HG03439 (cell line): ENCODE results near the gene COX8A.
"Not testable (repeated sequence)": the region's sequence is repeated elsewhere in the genome, so short reads cannot be mapped to it uniquely, and the experiment has no call there.

Source experiments
- ATAC-seq: cut with Tn5 transposase; IDR thresholded peaks from one replicate; pipeline ENCODE4 v1.9.1; 2021; ENCODE audit warnings: mild to moderate bottlenecking, moderate library complexity; ENCODE audit not compliant: unreplicated experiment

The COX8A gene, protein sequence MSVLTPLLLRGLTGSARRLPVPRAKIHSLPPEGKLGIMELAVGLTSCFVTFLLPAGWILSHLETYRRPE

DNA sequence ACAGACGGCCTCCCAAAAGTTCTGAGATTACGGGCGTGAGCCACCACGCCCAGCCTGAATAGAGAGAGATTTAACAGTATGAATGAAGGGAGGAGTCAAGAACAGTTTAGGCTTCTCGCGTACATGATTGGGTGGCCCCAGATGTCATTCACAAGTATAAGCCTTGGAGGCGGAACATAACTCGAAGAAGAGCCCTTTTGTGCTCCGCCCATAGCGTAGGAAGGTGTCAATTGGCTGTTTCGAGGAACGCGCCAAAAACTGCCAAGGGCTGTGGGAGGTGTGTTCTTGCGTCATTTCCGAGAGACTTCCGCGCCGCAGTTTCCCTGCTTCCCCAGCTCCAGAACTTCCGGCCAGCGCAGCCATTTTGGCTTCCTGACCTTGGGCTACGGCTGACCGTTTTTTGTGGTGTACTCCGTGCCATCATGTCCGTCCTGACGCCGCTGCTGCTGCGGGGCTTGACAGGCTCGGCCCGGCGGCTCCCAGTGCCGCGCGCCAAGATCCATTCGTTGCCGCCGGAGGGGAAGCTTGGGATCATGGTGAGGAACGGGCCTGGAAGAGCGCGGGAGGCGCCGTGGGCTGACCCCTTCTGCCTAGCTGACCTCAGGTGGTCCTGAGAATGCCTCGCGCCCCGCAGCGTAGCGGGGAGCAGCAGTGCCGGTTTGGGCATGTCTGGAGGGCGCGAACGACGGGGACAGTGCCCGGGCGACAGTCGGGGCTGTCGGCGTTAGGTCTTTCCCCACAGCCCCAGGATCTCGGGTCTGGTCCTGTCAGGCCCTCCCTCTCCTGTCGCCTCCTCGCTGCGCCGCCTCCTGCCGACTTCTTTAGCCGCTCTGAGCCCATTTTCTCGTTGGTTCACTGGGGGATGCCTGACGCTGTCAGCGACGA lies at the start of gene COX8A:
COX8A (plus strand) TSS at position 362 of the 885 bp plus-strand sequence; CDS start at position 423, 61 bp downstream.
- ATAC-seq, result peak; percentile 90

DNA sequence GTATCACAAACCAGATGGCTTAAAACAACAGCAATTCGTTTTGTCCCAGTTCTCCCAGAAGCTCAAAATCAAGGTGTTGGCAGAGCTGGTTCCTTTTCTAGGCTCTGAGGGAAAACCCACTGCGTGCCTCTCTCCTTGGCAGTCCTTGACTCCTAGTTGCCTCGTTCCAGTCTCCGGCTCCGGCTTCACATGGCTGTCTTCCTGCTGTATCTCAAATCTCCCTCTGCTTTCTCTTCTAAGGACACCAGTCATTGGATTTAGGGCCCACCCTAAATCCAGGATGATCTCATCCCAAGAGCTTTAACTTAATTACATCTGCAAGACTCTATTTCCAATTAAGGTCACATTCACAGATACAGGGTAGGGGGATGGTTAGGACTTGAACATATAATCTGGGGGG lies 44.8 kb upstream of the COX8A start:
- ATAC-seq, result no peak

DNA sequence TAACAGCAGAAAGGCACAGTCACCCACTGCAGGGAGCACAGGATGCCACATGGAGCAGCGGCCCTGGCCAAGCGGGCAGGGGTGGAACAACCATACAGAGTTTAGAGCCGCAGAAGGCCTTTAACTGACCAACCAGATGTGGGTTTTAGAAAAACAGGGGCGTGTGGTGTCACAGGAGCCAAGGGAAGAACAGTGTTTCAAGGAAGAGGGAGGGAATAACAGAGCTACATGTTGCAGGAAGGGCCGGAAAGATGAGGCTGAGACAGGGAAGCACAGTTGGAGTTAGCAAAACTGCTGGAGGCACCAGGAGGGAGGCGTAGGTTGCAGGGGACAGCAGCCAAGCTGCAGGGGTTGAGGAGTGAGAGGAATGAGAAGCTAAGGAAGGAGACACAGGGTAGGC lies 43.4 kb upstream of the COX8A start:
- no peak for ATAC-seq

DNA sequence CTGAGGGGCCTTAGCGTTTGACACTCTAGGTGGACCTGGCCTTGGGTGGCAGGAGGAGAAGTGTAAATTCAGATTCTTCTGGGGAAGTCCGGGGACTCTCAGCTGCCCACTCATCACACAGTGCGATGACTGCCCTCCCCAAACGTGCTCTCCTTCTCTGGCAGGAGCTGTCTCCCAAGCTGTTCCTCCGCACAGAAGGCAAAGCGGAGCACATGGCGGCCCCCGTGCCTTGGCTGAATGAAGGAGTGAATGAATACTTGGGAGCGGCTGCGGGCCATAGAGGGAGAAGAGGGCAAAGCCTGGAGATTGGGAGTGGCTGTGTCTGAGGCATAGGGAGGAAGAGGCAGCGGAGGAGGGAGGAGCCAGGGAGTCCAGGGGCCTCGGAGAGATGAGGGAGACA lies 42.5 kb upstream of the COX8A start:
- no peak for ATAC-seq

DNA sequence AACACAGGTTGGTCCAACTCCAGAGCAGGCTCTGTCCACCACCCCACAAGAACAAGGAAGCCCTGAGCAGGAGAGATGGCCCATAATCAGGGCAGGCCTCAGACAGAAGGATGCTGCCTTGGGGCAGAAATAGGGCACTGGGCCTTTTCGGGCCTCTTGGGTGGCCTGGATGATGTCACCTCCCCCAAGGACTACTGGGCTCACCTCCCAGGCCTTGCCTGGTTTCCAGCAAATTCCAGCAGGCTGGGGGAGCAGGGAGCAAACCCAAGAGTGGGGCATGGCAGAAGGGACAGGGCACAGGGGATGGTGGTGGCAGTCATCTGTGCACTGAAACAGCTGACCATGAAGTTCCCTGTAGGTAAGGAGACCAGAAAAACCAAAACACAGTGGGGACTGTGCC lies 41.0 kb upstream of the COX8A start:
- no peak for ATAC-seq

DNA sequence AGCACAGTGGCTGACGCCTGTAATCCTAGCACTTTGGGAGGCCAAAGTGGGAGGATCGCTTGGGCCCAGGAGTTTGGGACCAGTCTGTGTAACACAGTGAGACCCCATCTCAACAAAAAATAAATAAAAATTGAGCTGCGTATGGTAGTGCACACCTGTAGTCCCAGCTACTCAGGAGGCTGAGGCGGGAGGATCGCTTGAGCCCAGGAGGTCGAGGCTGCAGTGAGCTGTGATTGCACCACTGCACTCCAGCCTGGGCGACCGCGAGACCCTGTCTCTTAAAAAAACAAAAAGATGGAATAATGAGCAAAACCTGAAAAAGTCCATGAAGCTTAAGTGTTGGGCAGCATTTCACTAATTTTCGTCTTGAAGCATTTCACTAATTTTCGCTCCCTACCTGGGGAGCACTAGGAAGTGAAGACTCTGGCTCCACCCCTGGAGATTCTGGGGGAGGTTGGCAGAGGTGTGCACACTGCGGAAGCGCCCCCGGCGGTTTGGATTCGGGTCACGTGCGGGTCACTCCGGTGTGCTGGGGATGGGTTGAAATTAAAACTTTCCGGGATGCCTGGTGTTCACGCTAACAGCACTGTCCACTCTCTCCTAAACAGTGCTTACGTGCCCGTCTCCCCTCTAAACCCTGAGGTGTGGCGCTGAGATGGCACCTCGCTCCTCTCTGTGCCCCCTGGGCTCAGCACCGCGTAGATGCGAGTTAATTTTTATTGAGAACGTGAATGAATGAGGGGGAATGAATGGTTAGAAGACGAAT lies 36.5 kb upstream of the COX8A start:
- peak; percentile 14 for ATAC-seq

DNA sequence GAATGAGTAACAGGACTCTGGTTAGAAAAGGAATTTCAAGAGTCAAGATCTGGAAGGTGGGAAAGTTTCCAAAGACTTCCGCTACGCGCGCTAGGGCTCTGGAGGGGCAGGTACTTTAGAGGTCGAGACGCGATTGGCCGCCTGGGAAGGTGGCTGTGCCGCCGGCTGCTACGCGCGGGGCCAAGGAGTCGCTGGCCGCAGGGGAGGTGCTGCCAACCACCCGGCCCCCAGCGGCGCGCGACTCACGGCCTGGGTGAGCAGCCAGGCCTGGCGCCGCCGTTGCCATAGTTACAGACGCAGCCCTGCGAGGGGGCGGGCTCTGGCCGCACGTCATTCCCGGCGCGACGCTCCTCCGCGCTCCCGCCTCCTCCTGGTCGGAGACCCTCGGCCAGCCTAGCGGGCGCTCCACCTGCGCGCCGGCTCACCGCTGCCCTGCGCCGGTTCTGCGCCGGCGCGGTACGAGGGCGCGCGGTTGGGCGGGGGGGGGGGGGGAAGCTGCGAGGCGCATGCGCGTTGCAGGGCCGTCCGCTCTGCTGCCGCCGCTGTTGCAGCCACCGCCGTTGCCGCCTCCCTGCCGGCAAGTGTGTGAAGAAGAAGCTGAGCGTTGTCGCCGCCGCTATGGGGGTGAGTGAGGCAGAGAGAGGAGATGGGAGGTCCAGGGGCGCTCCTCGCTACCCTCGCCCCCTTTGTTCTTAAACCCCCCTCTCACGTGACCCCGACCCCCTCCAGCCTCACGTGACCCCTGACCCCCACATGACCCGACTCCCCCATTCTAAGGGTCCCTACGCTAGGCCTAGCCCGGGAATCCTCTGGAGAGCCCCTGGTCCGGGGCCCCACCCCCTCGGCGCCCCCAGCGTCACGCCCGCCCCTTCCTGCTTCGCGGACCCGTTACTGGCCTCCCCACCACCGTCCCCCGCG lies 35.7 kb upstream of the COX8A start, which contains the start of gene NAA40:
NAA40 (plus strand) TSS at position 524 of the 918 bp plus-strand sequence; CDS start at position 619, 95 bp downstream.
- ATAC-seq, result peak; percentile 94

DNA sequence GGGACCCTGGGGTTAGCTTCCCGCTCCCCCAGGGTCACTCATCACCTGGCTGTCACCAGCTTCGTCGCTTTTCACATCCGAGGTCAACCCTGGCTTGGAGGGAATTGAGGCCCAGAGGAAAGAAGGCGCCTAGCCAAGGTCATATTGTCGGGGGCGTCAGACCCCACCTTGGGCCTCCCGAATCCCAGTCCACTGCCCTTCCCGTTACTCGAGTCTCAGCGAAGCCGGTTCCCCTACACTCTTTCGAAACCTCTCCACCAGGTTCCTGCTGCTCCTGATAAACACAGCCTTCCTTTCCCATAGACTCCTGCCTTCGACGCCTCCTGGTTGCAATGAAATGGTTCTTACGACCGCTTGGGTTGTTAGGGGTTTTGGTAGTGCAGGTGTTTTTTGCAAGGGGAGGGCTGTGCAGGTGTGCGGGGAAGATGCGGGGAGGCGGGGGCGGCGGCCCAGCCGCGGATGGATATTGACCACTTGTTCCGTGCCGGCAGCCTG lies 35.0 kb upstream of the COX8A start:
- ATAC-seq, result no peak

DNA sequence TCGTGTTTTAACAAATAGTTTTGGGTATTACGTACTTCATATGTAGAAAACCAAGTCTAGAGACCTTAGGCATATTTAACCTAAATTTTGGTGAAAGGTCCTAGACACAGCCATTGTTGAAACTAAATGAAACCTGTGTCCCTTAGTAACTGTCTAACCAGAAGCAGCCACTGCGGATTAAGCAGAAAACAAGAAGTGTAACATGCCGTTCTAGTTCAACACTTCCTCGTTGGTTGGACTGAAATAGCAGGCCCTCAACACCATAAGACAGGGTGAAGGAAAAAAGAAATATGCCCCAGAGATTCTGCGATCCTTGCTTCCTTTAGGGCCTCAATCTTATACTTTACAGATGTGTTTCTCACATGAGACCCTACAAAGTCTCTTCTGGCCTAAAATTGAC lies 33.6 kb upstream of the COX8A start:
- ATAC-seq, result no peak

DNA sequence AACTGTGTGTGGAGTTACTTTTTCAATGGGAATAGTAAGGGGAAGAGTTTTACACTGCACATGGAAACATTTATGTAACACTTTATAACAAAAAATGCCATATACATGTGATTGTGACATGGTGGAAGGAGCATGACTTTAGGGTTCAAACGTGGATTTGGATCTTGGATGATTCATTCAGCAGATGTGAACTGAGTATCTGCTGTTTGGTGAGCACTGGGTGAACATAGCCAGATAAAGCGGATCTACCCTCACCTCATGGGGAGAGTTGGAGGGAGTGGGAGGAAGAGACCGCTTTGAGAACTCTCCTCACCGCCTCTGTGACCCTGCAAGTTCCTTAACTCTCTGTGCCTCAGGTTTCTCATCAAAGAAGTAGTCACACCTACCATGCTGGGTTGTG lies 32.5 kb upstream of the COX8A start:
- ATAC-seq, result no peak

DNA sequence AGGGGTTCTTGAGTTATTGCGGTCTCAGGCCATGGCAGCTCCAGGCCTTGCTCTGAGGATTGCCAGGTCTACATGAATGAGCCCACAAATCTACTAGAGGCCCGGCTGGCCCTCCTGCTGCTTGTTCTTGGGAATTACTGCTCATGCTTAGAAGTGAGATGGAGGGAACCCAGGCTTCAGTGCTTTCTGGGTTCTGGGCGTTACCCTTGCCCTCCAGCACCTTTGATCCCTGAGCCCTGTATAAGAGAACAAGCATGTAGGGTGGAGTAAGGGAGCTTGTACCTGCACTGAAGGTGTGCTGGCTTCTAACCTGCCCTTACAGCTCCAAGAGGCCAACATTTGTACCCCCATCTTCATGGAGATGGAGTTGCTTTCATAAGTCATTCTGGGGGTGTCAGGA lies 31.6 kb upstream of the COX8A start:
- no peak for ATAC-seq

DNA sequence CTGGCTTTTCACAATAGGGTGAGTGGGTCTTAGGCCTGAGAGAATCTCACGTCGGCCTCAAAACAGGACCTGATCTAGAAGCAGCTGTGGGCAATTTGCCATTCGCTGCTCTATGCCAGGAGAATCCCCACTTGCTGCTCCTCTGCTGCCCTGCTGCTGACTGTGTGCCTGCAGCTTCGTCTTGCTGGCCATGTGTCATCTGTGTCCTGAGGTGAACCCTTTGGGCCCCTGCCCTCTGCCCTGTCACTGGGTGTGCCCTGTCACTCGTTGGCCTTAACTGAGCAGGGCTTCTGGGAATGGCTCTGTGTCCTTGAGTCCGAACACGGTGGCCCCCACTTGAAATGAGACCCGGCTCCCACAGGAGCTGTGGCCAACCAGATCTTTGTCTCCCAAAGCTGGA lies 29.4 kb upstream of the COX8A start:
- no peak for ATAC-seq

DNA sequence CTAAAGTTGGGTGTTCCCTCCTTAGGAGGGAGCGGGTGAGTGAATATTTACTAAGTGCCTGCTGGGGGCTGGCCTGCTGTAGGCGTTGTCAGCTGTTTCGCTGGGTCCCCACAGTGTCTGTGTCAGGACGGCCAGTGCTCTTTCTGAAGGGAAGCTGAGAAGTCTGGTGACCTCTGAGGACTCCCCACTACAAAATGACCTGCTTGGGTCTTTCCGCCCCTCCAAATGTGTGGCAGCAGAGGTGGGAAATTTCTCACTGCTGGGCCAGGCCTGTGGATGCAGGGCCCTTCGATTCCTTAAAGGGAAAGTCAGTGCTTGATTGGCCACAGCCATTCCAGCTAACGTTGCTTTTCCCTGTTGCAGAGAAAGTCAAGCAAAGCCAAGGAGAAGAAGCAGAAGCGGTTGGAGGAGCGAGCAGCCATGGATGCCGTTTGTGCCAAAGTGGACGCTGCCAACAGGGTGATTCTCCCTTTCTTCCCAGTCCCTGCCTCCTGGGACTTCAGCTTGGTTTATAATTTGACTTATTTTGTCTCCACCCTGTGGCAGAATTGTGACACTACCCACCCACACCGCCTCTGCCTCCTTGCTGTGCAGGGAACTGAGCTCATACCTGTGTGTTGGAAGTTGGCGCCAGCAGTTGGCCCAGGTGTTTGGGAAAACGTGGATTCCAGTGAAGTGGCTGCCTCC lies 28.8 kb upstream of the COX8A start:
- no peak for ATAC-seq

DNA sequence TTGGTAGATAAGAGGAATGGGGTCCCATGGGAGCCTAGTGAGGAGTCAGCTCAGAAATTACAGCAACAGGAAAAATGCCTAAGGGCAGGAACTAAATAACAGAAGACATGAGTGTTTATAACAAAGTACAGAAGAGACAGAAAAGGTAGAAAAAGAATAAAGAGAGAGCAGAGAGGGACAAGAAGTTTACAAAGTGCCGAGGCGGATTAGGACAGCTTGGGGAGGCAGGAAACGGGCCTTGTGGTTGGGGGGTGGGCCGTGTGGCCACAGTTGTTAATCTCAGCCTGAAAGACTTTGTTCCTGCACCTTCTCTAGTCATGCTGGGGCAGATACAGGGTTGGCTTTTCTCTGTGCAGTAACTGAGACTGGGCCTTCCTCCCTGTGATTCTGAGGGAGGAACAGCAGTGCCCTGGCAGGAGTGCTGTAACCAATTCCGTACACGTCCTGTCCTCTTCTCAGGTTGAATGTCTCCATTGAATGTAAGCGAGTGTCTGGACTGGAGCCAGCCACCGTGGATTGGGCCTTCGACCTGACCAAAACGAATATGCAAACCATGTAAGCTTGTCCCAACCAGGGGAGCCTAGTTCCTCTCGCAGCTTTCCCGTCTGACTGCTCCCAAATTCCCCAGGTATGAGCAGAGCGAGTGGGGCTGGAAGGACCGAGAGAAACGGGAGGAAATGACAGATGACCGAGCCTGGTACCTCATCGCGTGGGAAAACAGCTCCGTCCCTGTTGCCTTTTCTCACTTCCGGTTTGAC lies 22.5 kb upstream of the COX8A start:
- ATAC-seq, result no peak

DNA sequence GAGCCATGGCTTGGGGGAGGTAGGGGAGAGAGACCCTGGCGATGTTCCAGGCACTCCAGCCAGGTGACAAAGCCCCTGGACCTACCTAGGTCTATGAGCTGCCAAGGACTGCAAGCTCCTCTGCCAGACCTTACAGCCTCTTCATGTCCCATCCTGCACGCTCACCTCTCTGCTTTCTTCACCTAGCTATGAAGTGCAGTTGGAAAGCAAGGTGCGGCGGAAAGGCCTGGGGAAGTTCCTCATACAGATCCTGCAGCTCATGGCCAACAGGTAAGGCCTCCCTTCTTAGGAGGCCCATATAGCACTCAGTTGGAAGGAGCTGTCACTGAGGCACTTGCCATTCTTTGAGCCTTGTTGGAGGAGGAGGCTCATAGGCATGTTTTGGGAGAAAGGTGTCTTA lies 21.9 kb upstream of the COX8A start:
- no peak for ATAC-seq

DNA sequence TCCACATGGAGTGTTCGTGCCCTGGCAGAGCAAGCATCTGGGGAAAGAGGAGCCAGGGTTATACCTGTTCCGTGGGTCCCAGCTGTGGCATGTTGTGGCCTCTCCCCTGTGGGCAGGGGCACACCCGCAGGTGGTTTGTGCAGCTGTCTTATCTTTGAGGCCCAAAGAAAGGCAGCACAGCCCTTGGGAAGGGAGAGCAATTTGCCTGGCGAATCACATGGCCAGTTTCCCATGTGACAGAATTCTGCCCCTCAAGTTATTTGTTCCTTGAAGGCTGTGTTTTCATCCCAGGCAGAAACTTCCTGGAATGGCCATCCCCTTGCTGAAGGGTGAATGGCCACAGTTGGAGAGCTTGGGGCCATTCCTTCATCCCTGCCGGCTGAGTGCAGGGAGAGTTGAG lies 16.4 kb upstream of the COX8A start:
- no peak for ATAC-seq

DNA sequence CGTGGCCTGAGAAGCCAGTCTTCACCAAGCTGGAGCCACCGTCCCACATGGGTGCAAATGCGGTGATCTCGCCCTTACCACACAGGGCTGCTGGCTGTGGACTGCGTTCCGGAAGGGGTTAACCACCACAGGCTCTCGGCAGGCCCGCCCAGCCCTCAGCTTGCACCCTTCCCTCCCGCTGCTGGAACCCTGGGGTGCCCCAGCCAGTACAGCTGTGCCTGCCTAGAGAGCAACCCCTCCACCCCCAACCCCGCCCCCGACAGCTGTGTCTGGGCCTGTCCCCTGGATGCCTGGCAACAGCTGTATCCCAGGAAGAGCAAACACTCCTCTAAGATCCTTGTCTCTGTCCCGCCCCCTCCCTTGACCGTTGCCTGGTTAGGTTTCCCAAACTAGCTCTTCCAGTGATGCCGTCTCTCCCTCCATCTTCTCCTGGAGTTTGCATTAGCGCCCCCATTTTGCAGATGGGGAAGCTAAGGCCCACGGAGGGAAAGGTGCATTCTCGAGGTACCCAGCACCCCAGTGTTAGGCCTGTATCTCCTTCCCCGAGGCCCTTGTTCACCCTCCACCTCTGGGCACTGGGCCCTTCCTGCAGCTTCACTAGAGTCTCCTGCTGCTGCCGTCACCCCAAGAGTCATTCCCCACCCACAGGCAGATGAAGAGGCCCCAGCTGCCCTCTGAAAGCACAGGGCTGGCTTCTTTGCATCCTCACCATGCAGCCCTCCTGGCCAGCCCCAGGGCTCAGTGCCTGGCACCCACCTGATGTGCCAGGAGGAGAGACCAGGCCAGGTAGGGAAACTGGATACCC lies 12.6 kb upstream of the COX8A start:
- no peak for ATAC-seq

DNA sequence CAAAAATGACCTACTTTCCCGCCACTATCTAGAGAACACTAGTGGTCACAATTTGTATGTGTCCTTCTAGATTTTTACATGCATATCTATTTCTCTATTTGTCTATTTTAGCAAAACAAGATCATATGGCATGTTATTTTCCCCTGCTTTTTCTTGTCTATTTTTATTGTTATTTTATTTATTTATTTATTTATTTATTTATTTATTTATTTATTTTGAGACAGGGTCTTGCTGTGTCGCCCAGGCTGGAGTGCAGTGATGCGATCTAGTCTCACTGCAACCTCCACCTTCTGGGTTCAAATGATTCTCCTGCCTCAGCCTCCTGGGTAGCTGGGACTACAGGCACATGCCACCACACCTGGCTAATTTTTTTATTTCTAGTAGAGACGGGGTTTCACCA lies 10.5 kb upstream of the COX8A start:
- ATAC-seq, result not testable (repeated sequence)
